DOHH2 (cell line): Measurements from ENCODE around the gene NFE2L2.

ENCODE experiments used
- H3F3A ChIP-seq: fragments of 200-600 bp; sonication (generic), shearing (Covaris generic); 2 replicates; pipeline ENCODE4 v1.6.0; 2016; ENCODE audit warnings: antibody characterized with exemption, mild to moderate bottlenecking; ENCODE audit not compliant: control insufficient read depth, insufficient read depth
- H3K27ac ChIP-seq: fragments of 200-600 bp; sonication (generic); 2 replicates; pipeline ENCODE4 v1.5.1; 2014; ENCODE audit warnings: low read depth, mild to moderate bottlenecking, low read length, moderate library complexity
- H3K27me3 ChIP-seq: fragments of 200-600 bp; sonication (generic); 2 replicates; pipeline ENCODE4 v1.6.1; 2014; ENCODE audit warnings: mild to moderate bottlenecking, low read length, mixed read lengths; ENCODE audit not compliant: control insufficient read depth
- H3K36me3 ChIP-seq: fragments of 200-600 bp; sonication (generic); 2 replicates; pipeline ENCODE4 v1.6.1; 2014; ENCODE audit warnings: mild to moderate bottlenecking, low read length, moderate library complexity, mixed read lengths; ENCODE audit not compliant: control insufficient read depth
- H3K4me1 ChIP-seq: fragments of 200-600 bp; sonication (generic); 2 replicates; pipeline ENCODE4 v1.6.1; 2014; ENCODE audit warnings: mild to moderate bottlenecking, low read length, mixed read lengths; ENCODE audit not compliant: control insufficient read depth
- H3K4me2 ChIP-seq: fragments of 200-600 bp; sonication (generic); 2 replicates; pipeline ENCODE4 v1.6.0; 2014; ENCODE audit warnings: mild to moderate bottlenecking, low read length, moderate library complexity
- H3K4me3 ChIP-seq: fragments of 200-600 bp; sonication (generic); 2 replicates; pipeline ENCODE4 v1.5.1; 2014; ENCODE audit warnings: mild to moderate bottlenecking, low read length, mixed read lengths
- H3K79me2 ChIP-seq: fragments of 200-600 bp; sonication (generic); 2 replicates; pipeline ENCODE4 v1.6.1; 2014; ENCODE audit warnings: mild to moderate bottlenecking, low read length, mixed read lengths; ENCODE audit not compliant: control insufficient read depth
- H3K9me2 ChIP-seq: fragments of 200-600 bp; sonication (generic); replicated peaks from 2 replicates; pipeline ENCODE4 v1.6.1; 2014; ENCODE audit warnings: mild to moderate bottlenecking, low read length, mixed read lengths; ENCODE audit not compliant: control insufficient read depth
- H3K9me3 ChIP-seq: fragments of 200-600 bp; sonication (generic); 2 replicates; pipeline ENCODE4 v1.6.1; 2014; ENCODE audit warnings: antibody characterized with exemption, low read length, mixed read lengths; ENCODE audit not compliant: control insufficient read depth, insufficient read depth
- H4K20me1 ChIP-seq: fragments of 200-600 bp; sonication (generic); 2 replicates; pipeline ENCODE4 v1.6.0; 2014; ENCODE audit warnings: low read depth, mild to moderate bottlenecking, antibody characterized with exemption, low read length, moderate library complexity; ENCODE audit not compliant: control insufficient read depth, insufficient read depth
- CTCF ChIP-seq: fragments of 200-600 bp; sonication (generic); IDR thresholded peaks from one replicate; pipeline ENCODE4 v1.5.1; 2014; ENCODE audit warnings: antibody characterized with exemption, mild to moderate bottlenecking, low read depth, low read length; ENCODE audit not compliant: poor library complexity, severe bottlenecking
- EZH2phosphoT487 ChIP-seq: fragments of 200-600 bp; sonication (generic); IDR thresholded peaks from 2 replicates; pipeline ENCODE4 v1.6.1; 2017; ENCODE audit warnings: borderline replicate concordance, mild to moderate bottlenecking, antibody characterized with exemption, low read length, moderate library complexity, mixed read lengths

Gene NFE2L2

GRCh38 chr2:177272765-177273164 lies 8.2 kb upstream of the NFE2L2 start:
- Histone ChIP-seq H3K36me3 (no peaks in the 10 kb centered on the region), H3K9me3 (no peaks in the 10 kb centered on the region), H3F3A (no peaks in the 10 kb centered on the region), H3K27me3 (no peaks in the 10 kb centered on the region), H3K79me2 (no peaks in the 10 kb centered on the region), H3K4me2 (no peak overlapping the region), H3K4me3 (no peak overlapping the region), H3K9me2 (no peaks in the 10 kb centered on the region), H4K20me1 (no peaks in the 10 kb centered on the region), H3K4me1 (no peaks in the 10 kb centered on the region), H3K27ac (no peak overlapping the region)
- TF ChIP-seq EZH2phosphoT487 (no peak), CTCF (no peak)

GRCh38 chr2:177271981-177272666 lies 7.6 kb upstream of the NFE2L2 start:
- Histone ChIP-seq H3K79me2 (no peaks in the 10 kb centered on the region), H3K4me3 (no peak overlapping the region), H3K4me1 (no peaks in the 10 kb centered on the region), H3K27me3 (no peaks in the 10 kb centered on the region), H3K36me3 (no peaks in the 10 kb centered on the region), H3K9me2 (no peaks in the 10 kb centered on the region), H4K20me1 (no peaks in the 10 kb centered on the region), H3K9me3 (no peaks in the 10 kb centered on the region), H3K4me2 (no peak overlapping the region), H3F3A (no peaks in the 10 kb centered on the region), H3K27ac (no peak overlapping the region)
- no peak for TF ChIP-seq EZH2phosphoT487
- TF ChIP-seq CTCF, result no peak

- Histone ChIP-seq H3F3A (no peaks in the 10 kb centered on the region), H3K4me1 (peaks cover 10% of the 10 kb centered on the region), H3K36me3 (no peaks in the 10 kb centered on the region), H3K79me2 (no peaks in the 10 kb centered on the region), H3K9me2 (no peaks in the 10 kb centered on the region), H4K20me1 (no peaks in the 10 kb centered on the region), H3K27ac (no peak overlapping the region), H3K27me3 (no peaks in the 10 kb centered on the region), H3K4me3 (no peak overlapping the region), H3K4me2 (no peak overlapping the region), H3K9me3 (no peaks in the 10 kb centered on the region)
- TF ChIP-seq CTCF (no peak), EZH2phosphoT487 (no peak)
Measured at GRCh38 chr2:177270531-177270930, 6.0 kb upstream of the NFE2L2 start.

GRCh38 chr2:177268901-177269300 lies 4.4 kb upstream of the NFE2L2 start:
- peaks cover 6% of the 10 kb centered on the region for H3K79me2 ChIP-seq
- no peak overlapping the region for H3K4me3 ChIP-seq
- no peaks in the 10 kb centered on the region for H4K20me1 ChIP-seq
- H3K9me2 ChIP-seq, result no peaks in the 10 kb centered on the region
- no peaks in the 10 kb centered on the region for H3K9me3 ChIP-seq
- peaks cover 5% of the 10 kb centered on the region for H3K36me3 ChIP-seq
- peaks cover 12% of the 10 kb centered on the region for H3K4me1 ChIP-seq
- no peak for TF ChIP-seq EZH2phosphoT487
- no peak for TF ChIP-seq CTCF
- no peak overlapping the region for H3K4me2 ChIP-seq
- no peak overlapping the region for H3K27ac ChIP-seq
- no peaks in the 10 kb centered on the region for H3F3A ChIP-seq
- H3K27me3 ChIP-seq, result no peaks in the 10 kb centered on the region
